ENCODE results near the gene CD151. TPM values are rescaled to one million over a fixed set of nuclear protein-coding genes. Genes with fewer than 3 reads are reported as not detected.

The CD151 gene
- polyA plus RNA-seq, 3 donors from 2014 or later, result 19.7 to 25.7 (median 23.7) TPM

GRCh38 chr11:813456-814096, 19.2 kb upstream of the CD151 start:
- Mint-ChIP-seq H3K4me3 (no peak overlapping the region), H3K4me1 (peaks cover 27 to 29% of the 10 kb centered on the region in 2 donors), H3K27ac (peak overlapping the region in 1 of 6 donors; percentile 51), H3K9me3 (no peaks in the 10 kb centered on the region), H3K27me3 (ENCODE audit: low read depth in 3 of 3) (peaks cover 5 to 17% (median 9%) of the 10 kb centered on the region in 3 donors), H3K36me3 (no peaks in the 10 kb centered on the region)
- DNase-seq, result no peak

GRCh38 chr11:815675-816432, 16.9 kb upstream of the CD151 start:
- Mint-ChIP-seq H3K36me3 (no peaks in the 10 kb centered on the region), H3K27me3 (ENCODE audit: low read depth in 3 of 3) (peaks cover 2 to 15% (median 2%) of the 10 kb centered on the region in 3 donors), H3K9me3 (no peaks in the 10 kb centered on the region), H3K4me3 (peak overlapping the region in 1 of 5 donors; percentile 21), H3K4me1 (peaks cover 13 to 21% of the 10 kb centered on the region in 2 donors), H3K27ac (no peak overlapping the region)
- no peak for DNase-seq

- Mint-ChIP-seq H3K36me3 (no peaks in the 10 kb centered on the region), H3K27ac (no peak overlapping the region), H3K9me3 (no peaks in the 10 kb centered on the region), H3K4me3 (peak overlapping the region in 1 of 5 donors; percentile 21), H3K27me3 (ENCODE audit: low read depth in 3 of 3) (peaks cover 2 to 15% (median 2%) of the 10 kb centered on the region in 3 donors), H3K4me1 (peaks cover 8 to 20% of the 10 kb centered on the region in 2 donors)
- DNase-seq, result no peak
Observed at GRCh38 chr11:816433-816779, 16.3 kb upstream of the CD151 start.

GRCh38 chr11:818396-819128, 14.2 kb upstream of the CD151 start, which contains the start of gene PNPLA2:
Gene PNPLA2 (plus strand): TSS chr11:818914. CDS start chr11:819719, 805 bp downstream.
- peaks cover 0 to 18% of the 10 kb centered on the region in 2 donors for H3K4me1 Mint-ChIP-seq
- no peaks in the 10 kb centered on the region for H3K9me3 Mint-ChIP-seq
- DNase-seq, result no peak
- peak within 1 kb of the TSS; percentile 81 to 92 (median 89) for H3K4me3 Mint-ChIP-seq
- peaks cover 0 to 13% (median 2%) of the 10 kb centered on the region in 3 donors for H3K27me3 Mint-ChIP-seq (ENCODE audit: low read depth in 3 of 3)
- peak within 1 kb of the TSS; percentile 39 to 94 (median 70) for H3K27ac Mint-ChIP-seq
- no peaks in the 10 kb centered on the region for H3K36me3 Mint-ChIP-seq

DNA sequence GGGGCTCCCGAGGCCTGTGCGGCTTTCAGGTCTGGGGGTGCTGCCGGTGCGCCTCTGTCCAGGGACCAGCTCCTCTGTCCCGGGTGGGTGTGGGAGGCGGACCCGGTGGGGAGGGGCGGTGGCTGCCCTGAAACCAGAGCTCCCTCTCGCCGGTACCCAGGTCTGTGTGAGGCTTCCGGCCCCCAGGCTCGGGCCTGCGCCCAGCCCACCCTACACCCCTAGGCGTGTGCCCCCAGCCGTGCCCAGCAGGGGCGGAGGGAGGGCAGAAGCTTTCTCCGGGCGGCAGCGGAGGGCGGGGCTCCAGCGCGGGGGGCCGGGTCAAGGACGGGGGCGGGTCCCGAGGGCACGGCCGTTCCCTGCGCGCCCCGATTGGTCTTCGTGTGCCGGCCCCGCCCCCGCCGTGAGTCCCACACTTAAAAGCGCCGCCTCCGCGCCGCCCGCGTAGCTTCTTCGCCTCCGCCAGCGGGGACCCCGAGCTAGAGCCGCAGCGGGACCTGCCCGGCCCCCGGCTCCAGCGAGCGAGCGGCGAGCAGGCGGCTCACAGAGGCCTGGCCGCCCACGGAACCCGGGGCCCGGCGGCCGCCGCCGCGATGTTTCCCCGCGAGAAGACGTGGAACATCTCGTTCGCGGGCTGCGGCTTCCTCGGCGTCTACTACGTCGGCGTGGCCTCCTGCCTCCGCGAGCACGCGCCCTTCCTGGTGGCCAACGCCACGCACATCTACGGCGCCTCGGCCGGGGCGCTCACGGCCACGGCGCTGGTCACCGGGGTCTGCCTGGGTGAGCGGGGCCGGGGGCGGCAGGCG, 13.4 kb upstream of the CD151 start:
- Mint-ChIP-seq H3K4me1 (peaks cover 0 to 18% of the 10 kb centered on the region in 2 donors), H3K9me3 (no peaks in the 10 kb centered on the region), H3K36me3 (no peaks in the 10 kb centered on the region), H3K27me3 (ENCODE audit: low read depth in 3 of 3) (peaks cover 0 to 13% (median 2%) of the 10 kb centered on the region in 3 donors), H3K4me3 (peak overlapping the region; percentile 79 to 92 (median 89)), H3K27ac (peak overlapping the region in 5 of 6 donors; percentile 39 to 94 (median 64))
- peak; percentile 90 to 94 (median 93) for DNase-seq

GRCh38 chr11:819943-820649, 12.7 kb upstream of the CD151 start:
- peaks cover 2 to 13% (median 4%) of the 10 kb centered on the region in 3 donors for H3K27me3 Mint-ChIP-seq (ENCODE audit: low read depth in 3 of 3)
- H3K4me3 Mint-ChIP-seq, result peak overlapping the region; percentile 79 to 92 (median 89)
- DNase-seq, result peak; percentile 95 to 96 (median 96)
- peaks cover 0 to 20% of the 10 kb centered on the region in 2 donors for H3K4me1 Mint-ChIP-seq
- no peaks in the 10 kb centered on the region for H3K9me3 Mint-ChIP-seq
- peak overlapping the region; percentile 48 to 94 (median 90) for H3K27ac Mint-ChIP-seq
- H3K36me3 Mint-ChIP-seq, result peaks cover 0 to 2% (median 2%) of the 10 kb centered on the region in 3 donors

- H3K4me3 Mint-ChIP-seq, result peak overlapping the region; percentile 79 to 92 (median 89)
- no peak for DNase-seq
- H3K4me1 Mint-ChIP-seq, result peaks cover 0 to 22% of the 10 kb centered on the region in 2 donors
- peaks cover 5 to 13% (median 6%) of the 10 kb centered on the region in 3 donors for H3K27me3 Mint-ChIP-seq (ENCODE audit: low read depth in 3 of 3)
- H3K9me3 Mint-ChIP-seq, result no peaks in the 10 kb centered on the region
- H3K27ac Mint-ChIP-seq, result peak overlapping the region in 4 of 6 donors; percentile 34 to 87 (median 70)
- H3K36me3 Mint-ChIP-seq, result peaks cover 0 to 5% (median 4%) of the 10 kb centered on the region in 3 donors
Observed at GRCh38 chr11:820655-821511, 11.9 kb upstream of the CD151 start.

DNA sequence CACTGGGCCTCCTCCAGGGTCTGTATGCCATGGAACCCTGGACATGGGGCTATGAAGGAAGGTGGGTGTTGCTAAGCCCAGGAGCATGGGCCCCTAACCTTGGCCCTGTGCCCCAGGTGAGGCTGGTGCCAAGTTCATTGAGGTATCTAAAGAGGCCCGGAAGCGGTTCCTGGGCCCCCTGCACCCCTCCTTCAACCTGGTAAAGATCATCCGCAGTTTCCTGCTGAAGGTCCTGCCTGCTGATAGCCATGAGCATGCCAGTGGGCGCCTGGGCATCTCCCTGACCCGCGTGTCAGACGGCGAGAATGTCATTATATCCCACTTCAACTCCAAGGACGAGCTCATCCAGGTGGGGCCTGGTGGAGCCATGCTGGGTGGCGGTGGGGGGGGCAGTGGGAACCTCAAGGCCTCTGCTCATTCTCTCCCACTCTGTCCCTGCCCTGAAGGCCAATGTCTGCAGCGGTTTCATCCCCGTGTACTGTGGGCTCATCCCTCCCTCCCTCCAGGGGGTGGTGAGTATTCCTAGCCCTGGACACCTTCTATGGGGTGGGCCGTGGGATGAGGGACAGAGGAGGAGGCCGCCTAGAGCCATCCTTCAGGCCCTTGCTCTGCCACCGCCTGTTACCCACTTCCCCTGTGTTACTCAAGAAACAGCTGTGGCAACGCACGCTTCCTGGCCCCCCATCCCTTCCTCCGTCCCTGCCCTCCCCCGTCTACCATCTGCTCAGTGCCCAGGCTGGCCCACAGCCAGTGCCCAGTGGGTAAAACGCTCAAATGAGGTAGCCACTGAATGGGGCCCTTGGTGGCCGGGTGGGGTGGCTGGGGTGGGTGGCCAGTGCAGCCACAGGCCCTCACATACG, 11.0 kb upstream of the CD151 start:
- DNase-seq, result no peak
- peak overlapping the region in 4 of 5 donors; percentile 35 to 92 (median 77) for H3K4me3 Mint-ChIP-seq
- peaks cover 0 to 26% of the 10 kb centered on the region in 2 donors for H3K4me1 Mint-ChIP-seq
- peak overlapping the region in 3 of 6 donors; percentile 34 to 61 (median 55) for H3K27ac Mint-ChIP-seq
- H3K36me3 Mint-ChIP-seq, result peaks cover 0 to 5% (median 4%) of the 10 kb centered on the region in 3 donors
- H3K27me3 Mint-ChIP-seq (ENCODE audit: low read depth in 3 of 3), result peaks cover 8 to 11% (median 10%) of the 10 kb centered on the region in 3 donors
- H3K9me3 Mint-ChIP-seq, result no peaks in the 10 kb centered on the region

DNA sequence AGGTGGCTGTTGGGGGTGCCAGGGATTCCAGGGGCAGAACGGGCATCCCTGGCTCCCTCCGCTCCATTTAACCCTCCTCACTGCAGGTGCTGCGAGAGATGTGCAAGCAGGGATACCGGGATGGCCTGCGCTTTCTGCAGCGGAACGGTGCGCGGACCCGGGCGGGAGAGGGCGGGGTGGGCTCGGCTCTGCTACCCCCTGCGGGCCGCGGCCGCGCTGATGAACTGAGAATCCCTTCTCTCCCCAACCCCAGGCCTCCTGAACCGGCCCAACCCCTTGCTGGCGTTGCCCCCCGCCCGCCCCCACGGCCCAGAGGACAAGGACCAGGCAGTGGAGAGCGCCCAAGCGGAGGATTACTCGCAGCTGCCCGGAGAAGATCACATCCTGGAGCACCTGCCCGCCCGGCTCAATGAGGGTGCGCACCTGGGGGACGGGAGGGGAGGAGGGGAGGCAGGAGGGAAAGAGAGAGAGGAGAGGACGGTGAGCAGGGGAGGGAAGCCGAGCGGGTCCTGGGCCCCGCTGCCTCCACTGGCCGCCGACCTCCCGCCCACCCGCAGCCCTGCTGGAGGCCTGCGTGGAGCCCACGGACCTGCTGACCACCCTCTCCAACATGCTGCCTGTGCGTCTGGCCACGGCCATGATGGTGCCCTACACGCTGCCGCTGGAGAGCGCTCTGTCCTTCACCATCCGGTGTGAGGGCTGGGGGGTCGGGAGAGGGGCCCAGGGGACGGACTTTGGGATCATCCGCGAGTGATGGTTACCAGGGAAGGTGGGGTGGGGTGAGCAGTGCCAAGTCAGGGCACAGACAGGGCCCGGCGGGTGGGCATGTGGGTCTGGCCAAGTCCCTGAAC, 9.1 kb upstream of the CD151 start:
- no peak for DNase-seq
- peaks cover 0 to 5% (median 4%) of the 10 kb centered on the region in 3 donors for H3K36me3 Mint-ChIP-seq
- H3K27ac Mint-ChIP-seq, result peak overlapping the region in 1 of 6 donors; percentile 45
- peaks cover 0 to 35% of the 10 kb centered on the region in 2 donors for H3K4me1 Mint-ChIP-seq
- H3K27me3 Mint-ChIP-seq (ENCODE audit: low read depth in 3 of 3), result peaks cover 10 to 18% (median 16%) of the 10 kb centered on the region in 3 donors
- no peaks in the 10 kb centered on the region for H3K9me3 Mint-ChIP-seq
- no peak overlapping the region for H3K4me3 Mint-ChIP-seq

- no peak for DNase-seq
- no peak overlapping the region for H3K4me3 Mint-ChIP-seq
- H3K4me1 Mint-ChIP-seq, result peaks cover 0 to 38% of the 10 kb centered on the region in 2 donors
- H3K27ac Mint-ChIP-seq, result no peak overlapping the region
- no peaks in the 10 kb centered on the region for H3K9me3 Mint-ChIP-seq
- H3K36me3 Mint-ChIP-seq, result peaks cover 0 to 5% (median 4%) of the 10 kb centered on the region in 3 donors
- peaks cover 10 to 18% (median 16%) of the 10 kb centered on the region in 3 donors for H3K27me3 Mint-ChIP-seq (ENCODE audit: low read depth in 3 of 3)
Observed at GRCh38 chr11:824292-824880, 8.4 kb upstream of the CD151 start.
